Measurements from ENCODE around the gene NSD2.
A peak's percentile ranks its signal among the peaks of the same experiment; 100 is the strongest.

NSD2 gene

GRCh38 chr4:1874201-1874600 lies 3.0 kb downstream of the NSD2 start:
- no peak overlapping the region for H3K27ac ChIP-seq (ENCODE audit: insufficient read depth, low read depth, low read length, poor library complexity, severe bottlenecking)
- H3K4me1 ChIP-seq (ENCODE audit: control insufficient read depth, insufficient read depth, low read length), result peaks cover 13% of the 10 kb centered on the region
- peaks cover 6% of the 10 kb centered on the region for H3K27me3 ChIP-seq (ENCODE audit: control insufficient read depth, insufficient read depth, low read length, poor library complexity, severe bottlenecking)
- no peak overlapping the region for H3K4me3 ChIP-seq (ENCODE audit: insufficient read depth, low read depth, low read length)
- WGBS, 2 experiments, result 93 to 95% methylated on average over 3 of the region's 3 CpGs
- no peaks in the 10 kb centered on the region for H3K36me3 ChIP-seq (ENCODE audit: control insufficient read depth, insufficient read depth, low read length)
- no peaks in the 10 kb centered on the region for H3K9me3 ChIP-seq (ENCODE audit: control insufficient read depth, low read length)

DNA sequence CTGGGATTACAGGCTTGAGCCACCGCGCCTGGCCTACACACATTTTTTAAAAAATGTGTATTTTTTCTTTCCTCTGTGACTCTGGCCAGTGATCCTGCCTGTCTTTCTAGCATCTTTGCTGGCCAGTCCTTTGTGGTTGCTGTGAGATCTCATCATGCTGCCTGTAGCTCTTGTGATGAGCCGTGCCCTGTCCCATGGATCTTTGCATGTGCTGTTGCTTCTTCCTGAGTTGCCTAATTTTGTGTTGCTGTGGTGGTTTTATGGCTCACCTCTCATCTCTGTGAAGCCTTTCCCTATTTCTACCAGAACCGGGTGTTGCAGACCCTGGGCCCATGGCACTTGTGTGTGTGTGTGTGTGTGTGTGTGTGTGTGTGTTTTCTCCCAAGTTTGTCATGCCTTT lies 8.3 kb downstream of the NSD2 start:
- H3K4me3 ChIP-seq (ENCODE audit: insufficient read depth, low read depth, low read length), result no peak overlapping the region
- H3K36me3 ChIP-seq (ENCODE audit: control insufficient read depth, insufficient read depth, low read length), result no peaks in the 10 kb centered on the region
- H3K27ac ChIP-seq (ENCODE audit: insufficient read depth, low read depth, low read length, poor library complexity, severe bottlenecking), result peak overlapping the region; percentile 26
- WGBS, 2 experiments, result 94 to 97% methylated on average over 4 of the region's 4 CpGs
- no peaks in the 10 kb centered on the region for H3K27me3 ChIP-seq (ENCODE audit: control insufficient read depth, insufficient read depth, low read length, poor library complexity, severe bottlenecking)
- H3K4me1 ChIP-seq (ENCODE audit: control insufficient read depth, insufficient read depth, low read length), result peaks cover 7% of the 10 kb centered on the region
- H3K9me3 ChIP-seq (ENCODE audit: control insufficient read depth, low read length), result no peaks in the 10 kb centered on the region

DNA sequence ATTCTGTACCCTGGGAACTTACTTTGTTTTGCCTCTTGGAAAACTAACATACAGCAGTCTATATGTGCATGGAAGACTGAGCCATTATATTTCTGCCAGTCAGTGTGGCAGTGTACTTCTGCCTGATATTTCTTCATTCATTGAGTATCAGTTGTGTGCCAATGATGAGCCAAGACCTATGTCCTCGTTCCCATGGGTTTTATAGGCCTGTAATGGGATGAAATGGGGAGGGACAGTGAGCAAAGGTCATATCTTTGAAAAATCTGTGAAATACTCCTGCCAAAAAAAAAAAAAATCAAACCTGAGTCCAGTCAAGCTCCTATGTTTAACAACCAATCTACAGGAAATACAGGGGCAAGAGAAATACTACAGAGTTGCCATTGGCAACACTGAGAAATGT lies 9.1 kb downstream of the NSD2 start:
- Histone ChIP-seq H3K36me3 (ENCODE audit: control insufficient read depth, insufficient read depth, low read length) (no peaks in the 10 kb centered on the region), H3K4me3 (ENCODE audit: insufficient read depth, low read depth, low read length) (no peak overlapping the region), H3K27ac (ENCODE audit: insufficient read depth, low read depth, low read length, poor library complexity, severe bottlenecking) (no peak overlapping the region), H3K9me3 (ENCODE audit: control insufficient read depth, low read length) (no peaks in the 10 kb centered on the region), H3K4me1 (ENCODE audit: control insufficient read depth, insufficient read depth, low read length) (peaks cover 7% of the 10 kb centered on the region), H3K27me3 (ENCODE audit: control insufficient read depth, insufficient read depth, low read length, poor library complexity, severe bottlenecking) (no peaks in the 10 kb centered on the region)
- 80 to 100% methylated on average over 1 of the region's 1 CpG for WGBS, 2 experiments

DNA sequence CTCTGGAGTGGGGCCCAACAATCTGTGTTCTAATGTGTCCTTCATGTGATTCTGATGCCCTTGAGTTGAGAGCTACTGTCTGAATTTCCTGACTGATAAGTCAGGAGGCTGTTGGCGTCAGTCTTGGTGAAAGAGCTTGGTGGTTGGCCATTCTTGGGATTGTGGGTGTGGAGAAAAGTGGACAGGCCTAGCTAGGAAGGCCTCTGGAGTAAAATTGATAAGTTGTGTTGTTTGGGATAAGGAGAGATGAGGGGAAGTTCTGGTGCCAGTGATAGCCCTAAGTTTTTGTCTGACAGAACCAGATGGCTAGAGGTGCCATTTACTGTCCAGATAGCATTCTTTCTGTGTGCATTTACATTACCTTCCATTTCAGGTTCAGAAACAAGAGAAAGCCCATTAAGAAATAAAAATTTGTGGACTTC lies 11.7 kb downstream of the NSD2 start:
- Histone ChIP-seq H3K4me1 (ENCODE audit: control insufficient read depth, insufficient read depth, low read length) (peaks cover 7% of the 10 kb centered on the region), H3K4me3 (ENCODE audit: insufficient read depth, low read depth, low read length) (no peak overlapping the region), H3K27me3 (ENCODE audit: control insufficient read depth, insufficient read depth, low read length, poor library complexity, severe bottlenecking) (no peaks in the 10 kb centered on the region), H3K27ac (ENCODE audit: insufficient read depth, low read depth, low read length, poor library complexity, severe bottlenecking) (no peak overlapping the region), H3K36me3 (ENCODE audit: control insufficient read depth, insufficient read depth, low read length) (no peaks in the 10 kb centered on the region), H3K9me3 (ENCODE audit: control insufficient read depth, low read length) (no peaks in the 10 kb centered on the region)
- 98 to 100% methylated on average over 1 of the region's 1 CpG for WGBS, 2 experiments

DNA sequence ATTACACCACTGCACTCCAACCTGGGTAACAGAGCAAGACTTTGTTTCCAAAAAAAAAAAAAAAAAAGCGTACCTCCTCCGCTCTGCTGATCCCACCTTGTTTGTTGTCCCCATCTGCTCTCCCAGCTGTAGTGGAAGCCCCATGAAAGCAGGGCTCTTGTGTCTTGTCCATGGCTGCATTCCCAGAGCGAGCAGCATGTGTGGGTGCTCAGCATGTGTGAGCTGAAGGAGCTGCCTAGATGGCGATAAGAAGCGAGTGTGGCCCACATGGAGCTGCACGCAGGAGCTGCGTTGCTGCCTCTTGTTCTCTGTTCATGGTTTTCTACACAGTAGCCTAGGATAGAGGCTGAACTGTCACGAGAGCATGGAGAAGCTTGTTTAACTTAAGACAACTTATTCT lies 12.4 kb downstream of the NSD2 start:
- H3K36me3 ChIP-seq (ENCODE audit: control insufficient read depth, insufficient read depth, low read length), result no peaks in the 10 kb centered on the region
- peaks cover 7% of the 10 kb centered on the region for H3K4me1 ChIP-seq (ENCODE audit: control insufficient read depth, insufficient read depth, low read length)
- WGBS, 2 experiments, result 93 to 96% methylated on average over 8 of the region's 8 CpGs
- no peaks in the 10 kb centered on the region for H3K27me3 ChIP-seq (ENCODE audit: control insufficient read depth, insufficient read depth, low read length, poor library complexity, severe bottlenecking)
- H3K9me3 ChIP-seq (ENCODE audit: control insufficient read depth, low read length), result no peaks in the 10 kb centered on the region
- no peak overlapping the region for H3K4me3 ChIP-seq (ENCODE audit: insufficient read depth, low read depth, low read length)
- H3K27ac ChIP-seq (ENCODE audit: insufficient read depth, low read depth, low read length, poor library complexity, severe bottlenecking), result no peak overlapping the region

GRCh38 chr4:1885414-1885813 lies 14.2 kb downstream of the NSD2 start:
- Histone ChIP-seq H3K27me3 (ENCODE audit: control insufficient read depth, insufficient read depth, low read length, poor library complexity, severe bottlenecking) (no peaks in the 10 kb centered on the region), H3K4me1 (ENCODE audit: control insufficient read depth, insufficient read depth, low read length) (no peaks in the 10 kb centered on the region), H3K27ac (ENCODE audit: insufficient read depth, low read depth, low read length, poor library complexity, severe bottlenecking) (no peak overlapping the region), H3K36me3 (ENCODE audit: control insufficient read depth, insufficient read depth, low read length) (no peaks in the 10 kb centered on the region), H3K4me3 (ENCODE audit: insufficient read depth, low read depth, low read length) (no peak overlapping the region), H3K9me3 (ENCODE audit: control insufficient read depth, low read length) (no peaks in the 10 kb centered on the region)
- 92 to 95% methylated on average over 2 of the region's 2 CpGs for WGBS, 2 experiments

- Histone ChIP-seq H3K27ac (ENCODE audit: insufficient read depth, low read depth, low read length, poor library complexity, severe bottlenecking) (no peak overlapping the region), H3K4me3 (ENCODE audit: insufficient read depth, low read depth, low read length) (no peak overlapping the region), H3K27me3 (ENCODE audit: control insufficient read depth, insufficient read depth, low read length, poor library complexity, severe bottlenecking) (no peaks in the 10 kb centered on the region), H3K36me3 (ENCODE audit: control insufficient read depth, insufficient read depth, low read length) (no peaks in the 10 kb centered on the region), H3K9me3 (ENCODE audit: control insufficient read depth, low read length) (no peaks in the 10 kb centered on the region), H3K4me1 (ENCODE audit: control insufficient read depth, insufficient read depth, low read length) (no peaks in the 10 kb centered on the region)
- WGBS, 2 experiments, result 89 to 90% methylated on average over 2 of the region's 2 CpGs
Observed at GRCh38 chr4:1887052-1887451, 15.9 kb downstream of the NSD2 start.

- Histone ChIP-seq H3K4me3 (ENCODE audit: insufficient read depth, low read depth, low read length) (no peak overlapping the region), H3K27ac (ENCODE audit: insufficient read depth, low read depth, low read length, poor library complexity, severe bottlenecking) (no peak overlapping the region), H3K27me3 (ENCODE audit: control insufficient read depth, insufficient read depth, low read length, poor library complexity, severe bottlenecking) (no peaks in the 10 kb centered on the region), H3K4me1 (ENCODE audit: control insufficient read depth, insufficient read depth, low read length) (no peaks in the 10 kb centered on the region), H3K9me3 (ENCODE audit: control insufficient read depth, low read length) (no peaks in the 10 kb centered on the region), H3K36me3 (ENCODE audit: control insufficient read depth, insufficient read depth, low read length) (peaks cover 3% of the 10 kb centered on the region)
- 96 to 97% methylated on average over 11 of the region's 11 CpGs for WGBS, 2 experiments
Observed at GRCh38 chr4:1890979-1891570, 19.9 kb downstream of the NSD2 start.

DNA sequence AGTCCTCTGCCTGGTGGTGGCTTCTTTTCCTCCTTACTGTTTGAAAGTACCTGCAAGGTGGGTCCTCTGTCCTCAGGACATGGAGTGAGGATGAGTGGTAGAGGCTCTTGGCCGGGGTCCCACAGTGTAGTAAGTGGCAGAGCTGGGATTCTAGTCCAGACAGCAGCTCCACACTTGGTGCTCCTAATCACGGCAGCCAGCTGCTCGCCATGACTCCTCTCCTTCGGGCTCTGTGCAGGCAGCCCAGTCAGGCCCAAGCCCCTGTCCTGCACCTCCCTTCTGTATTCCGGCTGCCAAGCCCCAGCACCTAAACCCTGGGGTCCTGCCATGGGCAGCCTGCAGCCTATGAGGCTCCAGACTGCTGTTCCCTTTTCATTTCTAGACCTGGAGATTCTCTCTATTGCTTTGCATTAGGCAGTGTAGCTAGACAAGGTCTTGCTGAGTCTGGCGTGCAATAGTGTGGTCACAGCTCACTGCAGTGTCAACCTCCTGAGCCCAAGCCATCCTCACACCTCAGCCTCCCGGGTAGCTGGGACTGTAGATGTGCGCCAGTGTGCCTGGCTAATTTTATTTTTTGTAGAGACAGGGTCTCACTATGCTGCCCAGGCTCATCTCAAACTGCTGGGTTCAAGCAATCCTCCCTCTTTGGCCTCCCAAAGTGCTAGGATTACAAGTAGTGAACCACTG lies 24.9 kb downstream of the NSD2 start:
- H3K27me3 ChIP-seq (ENCODE audit: control insufficient read depth, insufficient read depth, low read length, poor library complexity, severe bottlenecking), result no peaks in the 10 kb centered on the region
- peaks cover 6% of the 10 kb centered on the region for H3K4me1 ChIP-seq (ENCODE audit: control insufficient read depth, insufficient read depth, low read length)
- WGBS, 2 experiments, result 93 to 94% methylated on average over 8 of the region's 8 CpGs
- no peak overlapping the region for H3K4me3 ChIP-seq (ENCODE audit: insufficient read depth, low read depth, low read length)
- no peaks in the 10 kb centered on the region for H3K9me3 ChIP-seq (ENCODE audit: control insufficient read depth, low read length)
- H3K36me3 ChIP-seq (ENCODE audit: control insufficient read depth, insufficient read depth, low read length), result peaks cover 6% of the 10 kb centered on the region
- H3K27ac ChIP-seq (ENCODE audit: insufficient read depth, low read depth, low read length, poor library complexity, severe bottlenecking), result no peak overlapping the region

DNA sequence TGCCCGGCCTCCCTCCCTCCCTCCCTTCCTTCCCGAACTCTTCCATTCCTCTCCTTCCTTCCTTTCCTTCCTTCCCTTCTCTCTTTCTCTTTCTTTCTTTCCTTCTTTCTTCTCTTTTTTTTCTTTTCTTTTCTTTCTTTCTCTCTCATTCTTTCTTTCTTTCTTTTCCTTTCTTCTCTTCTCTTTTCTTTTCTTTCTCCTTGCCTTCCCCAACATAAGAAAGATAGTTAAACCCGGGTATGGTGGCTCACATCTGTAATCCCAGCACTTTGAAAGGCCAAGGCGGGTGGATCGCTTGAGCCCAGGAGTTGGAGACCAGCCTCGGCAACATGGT lies 25.4 kb downstream of the NSD2 start:
- Histone ChIP-seq H3K27me3 (ENCODE audit: control insufficient read depth, insufficient read depth, low read length, poor library complexity, severe bottlenecking) (no peaks in the 10 kb centered on the region), H3K36me3 (ENCODE audit: control insufficient read depth, insufficient read depth, low read length) (peaks cover 11% of the 10 kb centered on the region), H3K9me3 (ENCODE audit: control insufficient read depth, low read length) (no peaks in the 10 kb centered on the region), H3K4me1 (ENCODE audit: control insufficient read depth, insufficient read depth, low read length) (peaks cover 6% of the 10 kb centered on the region), H3K4me3 (ENCODE audit: insufficient read depth, low read depth, low read length) (no peak overlapping the region), H3K27ac (ENCODE audit: insufficient read depth, low read depth, low read length, poor library complexity, severe bottlenecking) (no peak overlapping the region)
- 93 to 95% methylated on average over 6 of the region's 6 CpGs for WGBS, 2 experiments
